ENCODE data around the gene PCBP3.

PCBP3 gene

DNA sequence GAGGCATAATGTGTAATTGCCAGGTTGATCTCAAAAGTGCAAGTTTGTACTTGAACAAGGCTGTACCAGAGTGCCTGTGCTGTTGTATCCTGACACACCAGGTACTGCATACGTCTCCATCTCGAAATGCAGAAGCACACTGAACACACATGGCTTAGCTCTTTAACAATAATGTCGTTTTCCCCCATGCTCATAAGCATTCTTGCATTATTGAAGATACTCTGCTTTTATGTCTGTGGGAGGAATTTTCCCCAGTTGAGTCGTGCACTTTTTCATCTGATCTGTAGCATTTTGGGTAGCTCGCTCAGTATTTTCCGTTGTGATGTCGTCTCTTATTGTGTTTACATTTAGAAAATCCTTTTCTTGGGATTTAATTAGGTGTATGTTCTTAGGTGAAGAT, 98.7 kb downstream of the PCBP3 start:
- no peak overlapping the region for H3K4me3 ChIP-seq (replicated peaks; ENCODE audit: low read depth, low read length)
- no peak for DNase-seq (ENCODE audit: extremely low read depth, low read depth)
- TF ChIP-seq, protein P1, sequence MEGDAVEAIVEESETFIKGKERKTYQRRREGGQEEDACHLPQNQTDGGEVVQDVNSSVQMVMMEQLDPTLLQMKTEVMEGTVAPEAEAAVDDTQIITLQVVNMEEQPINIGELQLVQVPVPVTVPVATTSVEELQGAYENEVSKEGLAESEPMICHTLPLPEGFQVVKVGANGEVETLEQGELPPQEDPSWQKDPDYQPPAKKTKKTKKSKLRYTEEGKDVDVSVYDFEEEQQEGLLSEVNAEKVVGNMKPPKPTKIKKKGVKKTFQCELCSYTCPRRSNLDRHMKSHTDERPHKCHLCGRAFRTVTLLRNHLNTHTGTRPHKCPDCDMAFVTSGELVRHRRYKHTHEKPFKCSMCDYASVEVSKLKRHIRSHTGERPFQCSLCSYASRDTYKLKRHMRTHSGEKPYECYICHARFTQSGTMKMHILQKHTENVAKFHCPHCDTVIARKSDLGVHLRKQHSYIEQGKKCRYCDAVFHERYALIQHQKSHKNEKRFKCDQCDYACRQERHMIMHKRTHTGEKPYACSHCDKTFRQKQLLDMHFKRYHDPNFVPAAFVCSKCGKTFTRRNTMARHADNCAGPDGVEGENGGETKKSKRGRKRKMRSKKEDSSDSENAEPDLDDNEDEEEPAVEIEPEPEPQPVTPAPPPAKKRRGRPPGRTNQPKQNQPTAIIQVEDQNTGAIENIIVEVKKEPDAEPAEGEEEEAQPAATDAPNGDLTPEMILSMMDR (IDR thresholded peaks at IDR 0.05; ENCODE audit: low read depth, low read length, missing control alignments): no peak

DNA sequence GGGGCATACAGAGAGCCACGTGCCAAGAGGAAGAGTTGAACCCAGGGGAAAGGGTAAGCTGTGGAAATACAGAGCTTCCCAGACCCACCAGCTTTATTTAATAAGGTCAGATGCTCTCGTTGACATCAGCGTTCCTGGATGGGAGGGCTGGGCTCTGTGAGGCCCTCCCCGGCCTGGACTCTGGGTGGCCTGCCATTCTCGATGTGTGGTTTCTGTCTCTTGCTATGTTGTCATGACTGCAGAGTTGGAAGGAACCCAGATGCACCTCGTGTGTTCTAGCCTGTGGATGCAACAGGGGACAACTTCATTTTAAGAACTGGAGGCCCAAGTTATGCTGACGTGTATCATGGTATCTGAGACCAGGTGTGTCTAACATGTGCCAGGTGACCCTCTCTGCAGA, 101.7 kb downstream of the PCBP3 start:
- TF ChIP-seq, protein P1 (IDR thresholded peaks at IDR 0.05; ENCODE audit: low read depth, low read length, missing control alignments): no peak
- H3K4me3 ChIP-seq (replicated peaks; ENCODE audit: low read depth, low read length): no peak overlapping the region
- DNase-seq (ENCODE audit: extremely low read depth, low read depth): no peak

DNA sequence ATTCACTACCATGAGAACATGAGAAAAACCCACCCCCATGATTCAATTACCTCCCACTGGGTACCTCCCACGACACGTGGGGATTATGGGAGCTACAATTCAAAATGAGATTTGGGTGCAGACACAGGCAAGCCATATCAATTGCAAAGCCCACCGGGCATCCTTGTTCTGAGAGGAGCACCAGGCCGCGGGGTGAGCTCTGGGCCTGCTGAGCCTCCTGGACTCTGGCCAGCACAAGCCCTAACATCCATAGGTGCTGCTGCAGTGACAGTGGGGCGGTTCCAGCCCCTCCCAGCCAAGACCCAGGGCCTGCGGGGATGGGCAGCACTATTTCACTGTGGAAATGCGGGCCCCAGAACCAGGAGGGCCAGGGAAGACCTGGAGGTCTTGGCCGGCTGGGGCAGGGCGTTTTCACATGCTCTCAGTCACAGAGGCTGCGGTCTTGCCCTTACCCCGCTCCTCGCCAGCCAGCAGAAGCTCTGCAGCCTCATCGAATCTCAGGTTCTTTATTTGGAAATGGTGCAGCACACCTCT, 103.8 kb downstream of the PCBP3 start:
- TF ChIP-seq, protein P1 (IDR thresholded peaks at IDR 0.05; ENCODE audit: low read depth, low read length, missing control alignments): no peak
- DNase-seq (ENCODE audit: extremely low read depth, low read depth): no peak
- no peak overlapping the region for H3K4me3 ChIP-seq (replicated peaks; ENCODE audit: low read depth, low read length)

DNA sequence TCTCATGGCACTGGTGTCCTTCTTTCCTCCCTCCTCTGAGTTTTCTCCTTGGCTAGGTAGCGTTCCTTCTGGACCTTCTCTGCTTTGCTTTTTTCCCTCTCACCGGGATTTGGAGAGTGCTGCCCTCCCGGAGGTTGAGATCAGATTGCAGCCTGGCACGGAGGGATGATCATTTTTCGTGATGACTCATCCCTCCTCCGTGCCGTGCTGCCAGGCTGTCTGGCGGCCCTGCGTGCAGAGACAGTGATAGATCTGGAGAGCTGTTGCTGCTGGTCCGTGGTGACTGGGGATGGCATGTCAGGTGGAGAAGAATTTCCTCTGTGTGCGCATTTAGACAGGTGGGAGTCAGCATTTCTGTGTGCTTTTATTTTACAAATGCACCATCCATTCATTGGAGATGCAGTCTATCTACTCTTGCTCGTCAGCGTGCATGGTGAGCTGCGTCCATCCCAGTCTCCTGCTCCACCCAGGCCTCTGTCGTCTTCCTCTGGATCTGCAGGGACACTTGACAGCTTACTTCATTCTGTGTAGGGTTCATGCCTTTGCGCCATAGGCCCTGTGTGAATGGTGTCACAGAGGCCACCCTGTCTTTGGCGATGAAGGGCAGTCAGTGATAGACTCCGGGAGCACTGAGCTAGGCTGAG, 104.4 kb downstream of the PCBP3 start:
- TF ChIP-seq, protein P1 (IDR thresholded peaks at IDR 0.05; ENCODE audit: low read depth, low read length, missing control alignments): no peak
- DNase-seq (ENCODE audit: extremely low read depth, low read depth): no peak
- H3K4me3 ChIP-seq (replicated peaks; ENCODE audit: low read depth, low read length): no peak overlapping the region

DNA sequence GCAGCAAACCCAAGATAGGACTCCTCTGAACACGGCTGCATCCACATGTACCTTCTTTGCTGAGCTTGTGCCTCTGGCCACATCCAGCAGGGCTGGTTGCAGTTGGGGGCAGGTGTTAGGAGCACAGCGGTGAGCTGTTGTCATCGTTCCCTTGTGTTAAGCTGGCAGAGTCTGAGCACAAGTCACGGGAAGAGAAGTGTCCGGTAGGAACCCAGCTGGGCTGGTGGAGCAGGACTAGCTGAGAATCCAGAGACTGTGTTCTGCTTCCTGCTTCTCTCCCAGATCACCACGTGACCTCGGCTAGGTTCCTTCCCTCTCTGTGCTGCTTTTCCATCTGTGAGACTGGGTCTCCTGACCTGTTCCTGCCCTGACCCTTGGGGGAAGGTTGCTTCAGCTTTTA, 105.1 kb downstream of the PCBP3 start:
- no peak overlapping the region for H3K4me3 ChIP-seq (replicated peaks; ENCODE audit: low read depth, low read length)
- TF ChIP-seq, protein P1 (IDR thresholded peaks at IDR 0.05; ENCODE audit: low read depth, low read length, missing control alignments): no peak
- DNase-seq (ENCODE audit: extremely low read depth, low read depth): no peak

DNA sequence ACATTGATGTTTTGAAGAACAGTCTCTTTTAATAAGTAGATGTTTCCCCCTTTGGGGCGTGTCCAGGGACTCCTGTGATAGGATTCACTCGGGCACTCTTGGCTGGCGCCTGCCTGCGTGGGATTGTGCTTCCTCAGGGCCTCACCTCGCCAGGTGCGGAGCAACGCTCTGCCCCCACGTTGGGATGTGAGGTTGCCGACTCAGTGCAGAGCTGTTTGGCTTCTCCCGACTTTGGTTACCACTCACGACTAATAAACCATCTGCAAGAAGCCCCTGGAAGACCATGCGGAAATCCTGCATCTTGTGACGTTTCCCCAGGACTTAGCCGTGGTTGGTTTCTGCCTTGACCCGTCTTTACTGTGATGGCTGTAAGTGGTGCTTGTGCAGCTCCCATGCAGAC, 106.4 kb downstream of the PCBP3 start:
- H3K4me3 ChIP-seq (replicated peaks; ENCODE audit: low read depth, low read length): no peak overlapping the region
- DNase-seq (ENCODE audit: extremely low read depth, low read depth): no peak
- TF ChIP-seq, protein P1 (IDR thresholded peaks at IDR 0.05; ENCODE audit: low read depth, low read length, missing control alignments): no peak

DNA sequence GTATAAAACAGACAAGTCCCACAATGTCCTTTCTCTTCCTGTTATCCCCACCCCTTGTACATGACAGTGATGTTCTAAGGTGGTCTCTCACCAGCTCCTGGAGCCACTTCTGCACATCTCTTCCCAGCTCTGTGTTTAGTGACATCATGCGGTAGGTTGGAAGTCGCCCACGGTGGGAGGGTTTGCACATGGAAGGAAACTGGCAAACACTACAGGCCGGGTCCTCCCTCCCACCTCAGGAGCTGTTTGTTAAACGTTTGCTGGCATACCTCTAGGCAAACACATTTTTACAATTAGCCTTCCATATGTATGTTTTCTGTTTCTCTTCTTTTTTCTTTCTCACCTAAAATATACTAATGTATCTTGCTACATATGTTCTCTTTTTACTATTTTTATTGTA, 107.4 kb downstream of the PCBP3 start:
- TF ChIP-seq, protein P1 (IDR thresholded peaks at IDR 0.05; ENCODE audit: low read depth, low read length, missing control alignments): no peak
- no peak for DNase-seq (ENCODE audit: extremely low read depth, low read depth)
- H3K4me3 ChIP-seq (replicated peaks; ENCODE audit: low read depth, low read length): no peak overlapping the region

Data from HFF-Myc (cell line).